RWPE1 (cell line): ENCODE measurements around the gene AGBL1.

ENCODE experiments used
- CTCF ChIA-PET: fragments of 350-600 bp; sonication (Branson Sonifier 250); formaldehyde crosslinking; extraction: SDS; loops from one replicate; lab custom pipeline; 2021; lab: Yijun Ruan, JAX
- POLR2A ChIA-PET: fragments of 400-600 bp; formaldehyde crosslinking; extraction: SDS; loops from one replicate; lab custom pipeline; 2020; ENCODE audit warnings: antibody characterized with exemption; ENCODE audit not compliant: low non-redundant PET; lab: Yijun Ruan, JAX
- DNase-seq: peaks from one replicate; pipeline ENCODE4 v3.0.0; 2012; ENCODE audit warnings: low spot score
- H3K27ac ChIP-seq: fragments of 450-650 bp; 2 replicates; pipeline ENCODE4 v1.5.1; 2017
- CTCF ChIP-seq: fragments of 450-650 bp; conservative IDR thresholded peaks from 2 replicates; pipeline ENCODE4 v1.5.1; 2017; ENCODE audit warnings: low read depth, mild to moderate bottlenecking

The AGBL1 gene

GRCh38 chr15:86610038-86610437 is 530.4 kb downstream of the AGBL1 start:
- DNase-seq: no peak
- ChIA-PET CTCF (interaction anchor here (0.5 kb wide), 1 partner anchor 770 kb away, joined by 3 read pairs; no protein-coding TSS in a partner anchor), POLR2A (no interaction called here)

GRCh38 chr15:86611417-86612040 is 531.9 kb downstream of the AGBL1 start:
- no peak for TF ChIP-seq CTCF
- DNase-seq: peak; percentile 75
- ChIA-PET CTCF (interaction anchor here (0.7 kb wide), 1 partner anchor 347 kb away, joined by 3 read pairs; no protein-coding TSS in a partner anchor), POLR2A (no interaction called here)
- H3K27ac ChIP-seq: no peak overlapping the region

More at GRCh38 chr15:86610038-86610437, 530.4 kb downstream of the AGBL1 start:
- H3K27ac ChIP-seq: no peak overlapping the region
- TF ChIP-seq CTCF: no peak

GRCh38 chr15:86615411-86615810 is 535.7 kb downstream of the AGBL1 start:
- ChIA-PET CTCF (no interaction called here), POLR2A (no interaction called here)
- DNase-seq: no peak
- H3K27ac ChIP-seq: no peak overlapping the region
- no peak for TF ChIP-seq CTCF

GRCh38 chr15:86615816-86616215 is 536.1 kb downstream of the AGBL1 start:
- TF ChIP-seq CTCF: no peak
- CTCF ChIA-PET: no interaction called here

GRCh38 chr15:86616771-86617170 is 537.1 kb downstream of the AGBL1 start:
- no peak for TF ChIP-seq CTCF
- ChIA-PET POLR2A (no interaction called here), CTCF (no interaction called here)
- DNase-seq: no peak
- H3K27ac ChIP-seq: no peak overlapping the region

More at GRCh38 chr15:86615816-86616215, 536.1 kb downstream of the AGBL1 start:
- no peak for DNase-seq
- H3K27ac ChIP-seq: no peak overlapping the region
- POLR2A ChIA-PET: no interaction called here

- POLR2A ChIA-PET: no interaction called here
- TF ChIP-seq CTCF: no peak
- CTCF ChIA-PET: interaction anchor here (0.6 kb wide), 1 partner anchor 1829 kb away, joined by 4 read pairs; no protein-coding TSS in a partner anchor
These were observed 540.5 kb downstream of the AGBL1 start for GRCh38 chr15:86620157-86620556.

More at GRCh38 chr15:86620157-86620556, 540.5 kb downstream of the AGBL1 start:
- DNase-seq: no peak
- no peak overlapping the region for H3K27ac ChIP-seq
